K562 (cell line): ENCODE results near the gene RNF19B. TPM values are rescaled to one million over a fixed set of nuclear protein-coding genes. Genes with fewer than 3 reads are reported as not detected.

Source experiments
- ATAC-seq: fragments of 200-7000 bp; cut with Tn5 transposase; 3 replicates; pipeline ENCODE4 v1.9.1; 2020; ENCODE audit warnings: moderate library complexity
- BruUV-seq: library from RNA; stranded (reverse); fragments of 400-500 nt; replicated peaks from 2 replicates; lab custom pipeline; 2021; lab: Mats Ljungman, UMichigan
- CTCF ChIA-PET: fragments of 300-600 bp; formaldehyde crosslinking; extraction: SDS; loops from one replicate; lab custom pipeline; 2021; ENCODE audit warnings: low intra/inter-chr PET ratio; lab: Yijun Ruan, JAX
- POLR2A ChIA-PET: fragments of 300-600, 350-650 bp; sonication (Branson Sonifier 250); formaldehyde crosslinking; extraction: SDS; loops from one replicate; lab custom pipeline; 2021; ENCODE audit warnings: antibody characterized with exemption, inconsistent platforms; lab: Yijun Ruan, JAX
- DNase-seq, 4 experiments: peaks; one replicate each; pipeline versions ENCODE4 v3.0.0 to v3.0.0-alpha.2; 2011 to 2018; ENCODE audit warnings: low spot score in 3 of 4, mixed read lengths in 3 of 4; ENCODE audit errors: extremely low read depth in 1 of 4
- FAIRE-seq: peaks from 2 replicates; lab custom pipeline; 2011; peaks lifted over from hg19 to GRCh38; lab: Jason Lieb, UNC
- H2AFZ ChIP-seq: 2 replicates; pipeline ENCODE4 v1.6.0; 2011; ENCODE audit warnings: low read depth, low read length, control low read depth, inconsistent platforms
- H3K27ac ChIP-seq: fragments of 200-600 bp; 3 replicates; pipeline ENCODE4 v1.8.0; 2011; ENCODE audit warnings: low read depth, mild to moderate bottlenecking, control low read depth, inconsistent platforms, low read length, moderate library complexity, mixed read lengths; ENCODE audit errors: extremely low read depth
- H3K27me3 ChIP-seq, 2 experiments: fragments of 300-600 bp in 1 of 2; 2 replicates in 1 of 2; 3 replicates in 1 of 2; pipeline versions ENCODE4 v1.6.0 to v1.8.0; 2011; ENCODE audit warnings: inconsistent platforms in 2 of 2, low read length in 2 of 2, mild to moderate bottlenecking in 1 of 2, mixed read lengths in 1 of 2, moderate library complexity in 1 of 2; ENCODE audit not compliant: control insufficient read depth in 2 of 2, insufficient read depth in 2 of 2
- H3K36me3 ChIP-seq: fragments of 300-600 bp; 3 replicates; pipeline ENCODE4 v1.8.0; 2011; ENCODE audit warnings: mild to moderate bottlenecking, low read length, inconsistent platforms; ENCODE audit not compliant: control insufficient read depth, insufficient read depth
- H3K4me1 ChIP-seq, 2 experiments: fragments of 200-600 bp in 1 of 2; replicated peaks in 1 of 2; 2 replicates in 1 of 2; 3 replicates in 1 of 2; pipeline versions ENCODE4 v1.5.1 to v1.8.0; 2011; ENCODE audit warnings: inconsistent platforms in 2 of 2, low read length in 2 of 2, mild to moderate bottlenecking in 1 of 2, mixed read lengths in 1 of 2, moderate library complexity in 1 of 2; ENCODE audit not compliant: control insufficient read depth in 2 of 2, insufficient read depth in 2 of 2
- H3K4me2 ChIP-seq: 2 replicates; pipeline ENCODE4 v1.6.1; 2011; ENCODE audit warnings: low read length, control low read depth, inconsistent platforms, mixed read lengths; ENCODE audit not compliant: insufficient read depth
- H3K4me3 ChIP-seq: fragments of 200-600 bp; sonication (generic), shearing (Covaris generic); 2 replicates; pipeline ENCODE4 v1.5.1; 2016; ENCODE audit warnings: control low read depth, inconsistent platforms
- H3K79me2 ChIP-seq: fragments of 200-600 bp; 3 replicates; pipeline ENCODE4 v1.8.0; 2011; ENCODE audit warnings: low read length, inconsistent platforms; ENCODE audit not compliant: control insufficient read depth, insufficient read depth
- H3K9ac ChIP-seq, 2 experiments: 2 replicates each; pipeline versions ENCODE4 v1.6.0 to v1.6.1; 2011; ENCODE audit warnings: low read depth in 2 of 2, low read length in 2 of 2, control low read depth in 1 of 2, inconsistent platforms in 1 of 2, mild to moderate bottlenecking in 1 of 2, mixed read lengths in 1 of 2; ENCODE audit not compliant: insufficient read depth in 1 of 2
- H3K9me1 ChIP-seq: one replicate; pipeline ENCODE4 v1.6.0; 2011; ENCODE audit warnings: inconsistent platforms, mild to moderate bottlenecking, low read length, moderate library complexity; ENCODE audit not compliant: control insufficient read depth, insufficient read depth
- H3K9me3 ChIP-seq: replicated peaks from 2 replicates; pipeline ENCODE4 v1.5.1; 2011; ENCODE audit warnings: low read depth, low read length, inconsistent platforms; ENCODE audit not compliant: control insufficient read depth, insufficient read depth
- H4K20me1 ChIP-seq: replicated peaks from 2 replicates; pipeline ENCODE4 v1.6.1; 2011; ENCODE audit warnings: low read length, inconsistent platforms, mixed read lengths; ENCODE audit not compliant: control insufficient read depth, insufficient read depth
- FOXK2 ChIP-seq, 2 experiments: fragments of 450-650 bp; IDR thresholded peaks in 1 of 2; conservative IDR thresholded peaks in 1 of 2; 2 replicates each; pipeline ENCODE4 v1.6.1; 2016; ENCODE audit warnings: low read depth in 2 of 2, mild to moderate bottlenecking in 1 of 2
- RB1 ChIP-seq: fragments of 450-650 bp; IDR thresholded peaks from 2 replicates; pipeline ENCODE4 v1.6.1; 2017; ENCODE audit warnings: low read depth, mild to moderate bottlenecking
- SOX6 ChIP-seq: fragments of 450-650 bp; IDR thresholded peaks from 2 replicates; pipeline ENCODE4 v1.6.1; 2014; ENCODE audit warnings: mild to moderate bottlenecking
- WGBS: fragments of 100-300 bp; shearing (Covaris generic); methylation state at CpG from one replicate; pipeline ENCODE4 v1.1.6; 2016; ENCODE audit warnings: low coverage, mixed read lengths; ENCODE audit not compliant: insufficient coverage; ENCODE audit errors: missing lambda C conversion rate; 5-methylcytosine and 5-hydroxymethylcytosine counted together
- in situ Hi-C: fragments of 300-500 bp; cut with MboI; formaldehyde crosslinking; loops from 4 replicates; pipeline ENCODE4 v1.15.0; 2018; ENCODE audit warnings: inconsistent platforms, mixed read lengths
- intact Hi-C: fragments of 100-400 bp; cut with micrococcal nuclease; formaldehyde crosslinking; loops from 2 replicates; pipeline ENCODE4 v1.14.2; 2022
- polyA plus RNA-seq, 8 experiments: library from polyadenylated mRNA; depleted of rRNA in 4 of 8; stranded (reverse) in 5 of 8; unstranded in 3 of 8; fragments of >200 nt; fragmentation: Nextera tagmentation in 2 of 8; fragmentation: Illumina TruSeq in 1 of 8; extraction: Ambion mirVana in 2 of 8; extraction: Trizol in 1 of 8; gene quantifications; 2 replicates each; pipeline versions ENCODE4 v1.2.1 to v1.2.3, GENCODE V29; 2011 to 2014; ENCODE audit warnings: inconsistent platforms in 1 of 8, missing spikeins in 1 of 8
- total RNA-seq, 7 experiments: library from RNA; depleted of rRNA in 6 of 7; stranded (reverse); fragments of >200 nt in 6 of 7; fragmentation: Illumina TruSeq in 2 of 7; extraction: Trizol in 2 of 7; gene quantifications; 2 replicates each; pipeline versions ENCODE4 v1.2.1 to v1.2.3, GENCODE V29; 2011 to 2021; ENCODE audit warnings: low replicate concordance in 1 of 7
- TF ChIP-seq, protein P1 (sequence below), 2 experiments: IDR thresholded peaks; 2 replicates each; pipeline ENCODE4 v1.6.1; 2012; ENCODE audit warnings: improper control_type of control experiment in 2 of 2, low read depth in 2 of 2, low read length in 2 of 2, borderline replicate concordance in 1 of 2
- TF ChIP-seq, protein P2 (sequence below), 2 experiments: fragments of 450-650 bp; IDR thresholded peaks; 2 replicates each; pipeline ENCODE4 v1.6.1; 2016; ENCODE audit warnings: mild to moderate bottlenecking in 2 of 2, borderline replicate concordance in 1 of 2, low read depth in 1 of 2, moderate library complexity in 1 of 2

RNF19B gene
- total and polyA plus RNA-seq, 9 of the 15 experiments (the other 6 are each of a cell fraction or from before 2014, with no cell fraction given) = 2.6 to 14.9 (median 10.1) TPM

DNA sequence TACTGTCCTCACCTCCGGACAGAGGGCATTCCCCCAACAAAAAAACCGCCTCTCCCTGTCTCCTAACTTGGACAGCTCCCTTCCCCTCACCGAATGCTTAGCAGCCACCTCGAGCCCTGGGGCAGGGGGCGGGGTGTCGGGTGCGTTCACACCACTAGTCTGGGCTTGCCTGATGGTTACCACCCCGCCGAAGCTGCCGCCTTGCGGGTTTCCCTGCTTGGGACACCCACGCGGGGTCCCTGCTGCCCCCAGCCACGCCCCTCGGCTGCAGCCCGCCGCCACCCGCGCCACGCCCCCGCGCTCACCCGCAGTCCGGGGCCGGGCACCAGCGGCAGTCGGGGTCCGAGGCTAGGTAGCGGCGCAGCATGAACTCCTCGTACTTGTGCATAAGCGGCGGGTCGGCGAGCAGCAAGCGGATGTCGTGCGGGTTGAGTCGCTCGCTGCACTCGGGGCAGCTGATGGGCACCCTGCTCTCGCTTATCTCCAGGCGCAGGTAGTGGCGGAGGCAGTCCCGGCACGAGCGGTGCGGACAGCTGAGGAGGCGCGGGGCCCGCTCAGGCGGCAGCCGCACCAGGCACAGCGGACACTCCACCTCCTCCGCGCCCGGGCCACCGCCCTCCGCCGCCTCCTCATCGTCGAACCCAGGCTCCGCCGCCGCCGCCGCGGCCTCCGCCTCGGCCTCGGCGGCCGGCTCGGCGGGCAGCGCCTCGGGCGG is 706 bp downstream of the RNF19B start (continued):
- TF ChIP-seq, protein P1, sequence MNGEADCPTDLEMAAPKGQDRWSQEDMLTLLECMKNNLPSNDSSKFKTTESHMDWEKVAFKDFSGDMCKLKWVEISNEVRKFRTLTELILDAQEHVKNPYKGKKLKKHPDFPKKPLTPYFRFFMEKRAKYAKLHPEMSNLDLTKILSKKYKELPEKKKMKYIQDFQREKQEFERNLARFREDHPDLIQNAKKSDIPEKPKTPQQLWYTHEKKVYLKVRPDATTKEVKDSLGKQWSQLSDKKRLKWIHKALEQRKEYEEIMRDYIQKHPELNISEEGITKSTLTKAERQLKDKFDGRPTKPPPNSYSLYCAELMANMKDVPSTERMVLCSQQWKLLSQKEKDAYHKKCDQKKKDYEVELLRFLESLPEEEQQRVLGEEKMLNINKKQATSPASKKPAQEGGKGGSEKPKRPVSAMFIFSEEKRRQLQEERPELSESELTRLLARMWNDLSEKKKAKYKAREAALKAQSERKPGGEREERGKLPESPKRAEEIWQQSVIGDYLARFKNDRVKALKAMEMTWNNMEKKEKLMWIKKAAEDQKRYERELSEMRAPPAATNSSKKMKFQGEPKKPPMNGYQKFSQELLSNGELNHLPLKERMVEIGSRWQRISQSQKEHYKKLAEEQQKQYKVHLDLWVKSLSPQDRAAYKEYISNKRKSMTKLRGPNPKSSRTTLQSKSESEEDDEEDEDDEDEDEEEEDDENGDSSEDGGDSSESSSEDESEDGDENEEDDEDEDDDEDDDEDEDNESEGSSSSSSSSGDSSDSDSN (IDR thresholded peaks at IDR 0.05; ENCODE audit: borderline replicate concordance in 1 of 2, low read depth in 2 of 2, low read length in 2 of 2) = peak; percentile 46 to 92; a peak in 2 of 4 replicates
- TF ChIP-seq, all 486 proteins: peak for 79

DNA sequence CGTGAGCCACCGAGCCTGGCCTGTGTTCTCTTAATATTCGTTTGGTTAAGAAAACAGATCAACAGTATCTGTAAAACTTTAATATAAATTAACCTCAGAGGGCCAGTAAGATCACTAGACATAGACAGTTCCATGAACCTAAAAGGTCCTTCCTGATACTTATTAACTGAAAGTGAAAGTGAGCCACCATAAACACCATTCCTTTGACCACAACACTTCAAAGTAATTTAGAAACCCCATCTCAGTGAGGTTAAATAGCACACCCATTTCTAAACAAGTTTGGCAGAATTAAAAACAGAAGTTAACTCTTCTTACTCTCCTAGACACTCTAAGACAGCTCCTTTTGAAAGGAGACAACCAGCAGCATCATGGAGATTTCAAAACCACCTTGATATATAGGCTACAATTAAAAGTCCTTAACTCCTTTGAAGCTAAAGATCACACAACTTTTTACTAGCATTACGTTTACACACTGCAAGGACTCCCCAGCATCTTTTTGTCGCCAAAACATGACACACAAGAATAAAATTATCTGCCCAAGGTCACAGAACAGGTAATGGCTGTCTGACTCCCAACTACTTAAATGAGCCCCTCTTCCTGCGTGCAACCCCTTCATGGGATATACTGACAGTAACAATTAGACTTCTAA is 2.2 kb downstream of the RNF19B start:
- POLR2A ChIA-PET = interaction anchor here (0.6 to 2.5 kb wide), 4 partner anchors 12 to 321 kb away, joined by 3 to 9 read pairs (median 4); no protein-coding TSS in a partner anchor
- Histone ChIP-seq H3K4me3 (peak overlapping the region; percentile 63), H4K20me1 (peaks cover 19% of the 10 kb centered on the region), H3K4me1 (peaks cover 28 to 36% of the 10 kb centered on the region in 2 experiments), H3K79me2 (peaks cover 38% of the 10 kb centered on the region), H3K4me2 (peak overlapping the region; percentile 94), H3K9me3 (no peaks in the 10 kb centered on the region), H3K9ac (peak overlapping the region; percentile 8 to 36; a peak in 3 of 4 replicates), H3K27ac (no peak overlapping the region), H3K36me3 (no peaks in the 10 kb centered on the region), H3K27me3 (no peaks in the 10 kb centered on the region), H3K9me1 (no peaks in the 10 kb centered on the region), H2AFZ (peak overlapping the region; percentile 3; the same call in 1 of the 2 replicates)
- ATAC-seq = no peak
- intact Hi-C loops = loop anchor here (5.0 kb wide), 1 partner anchor 45 kb away; no protein-coding TSS in a partner anchor
- WGBS = 14% methylated on average over 6 of the region's 6 CpGs
- DNase-seq = peak in 1 of 4 experiments; percentile 30
- in situ Hi-C loops = no loop called here
- BruUV-seq = no TSS peak
- CTCF ChIA-PET = no interaction called here
- no peak for FAIRE-seq
- TF ChIP-seq, protein P2, sequence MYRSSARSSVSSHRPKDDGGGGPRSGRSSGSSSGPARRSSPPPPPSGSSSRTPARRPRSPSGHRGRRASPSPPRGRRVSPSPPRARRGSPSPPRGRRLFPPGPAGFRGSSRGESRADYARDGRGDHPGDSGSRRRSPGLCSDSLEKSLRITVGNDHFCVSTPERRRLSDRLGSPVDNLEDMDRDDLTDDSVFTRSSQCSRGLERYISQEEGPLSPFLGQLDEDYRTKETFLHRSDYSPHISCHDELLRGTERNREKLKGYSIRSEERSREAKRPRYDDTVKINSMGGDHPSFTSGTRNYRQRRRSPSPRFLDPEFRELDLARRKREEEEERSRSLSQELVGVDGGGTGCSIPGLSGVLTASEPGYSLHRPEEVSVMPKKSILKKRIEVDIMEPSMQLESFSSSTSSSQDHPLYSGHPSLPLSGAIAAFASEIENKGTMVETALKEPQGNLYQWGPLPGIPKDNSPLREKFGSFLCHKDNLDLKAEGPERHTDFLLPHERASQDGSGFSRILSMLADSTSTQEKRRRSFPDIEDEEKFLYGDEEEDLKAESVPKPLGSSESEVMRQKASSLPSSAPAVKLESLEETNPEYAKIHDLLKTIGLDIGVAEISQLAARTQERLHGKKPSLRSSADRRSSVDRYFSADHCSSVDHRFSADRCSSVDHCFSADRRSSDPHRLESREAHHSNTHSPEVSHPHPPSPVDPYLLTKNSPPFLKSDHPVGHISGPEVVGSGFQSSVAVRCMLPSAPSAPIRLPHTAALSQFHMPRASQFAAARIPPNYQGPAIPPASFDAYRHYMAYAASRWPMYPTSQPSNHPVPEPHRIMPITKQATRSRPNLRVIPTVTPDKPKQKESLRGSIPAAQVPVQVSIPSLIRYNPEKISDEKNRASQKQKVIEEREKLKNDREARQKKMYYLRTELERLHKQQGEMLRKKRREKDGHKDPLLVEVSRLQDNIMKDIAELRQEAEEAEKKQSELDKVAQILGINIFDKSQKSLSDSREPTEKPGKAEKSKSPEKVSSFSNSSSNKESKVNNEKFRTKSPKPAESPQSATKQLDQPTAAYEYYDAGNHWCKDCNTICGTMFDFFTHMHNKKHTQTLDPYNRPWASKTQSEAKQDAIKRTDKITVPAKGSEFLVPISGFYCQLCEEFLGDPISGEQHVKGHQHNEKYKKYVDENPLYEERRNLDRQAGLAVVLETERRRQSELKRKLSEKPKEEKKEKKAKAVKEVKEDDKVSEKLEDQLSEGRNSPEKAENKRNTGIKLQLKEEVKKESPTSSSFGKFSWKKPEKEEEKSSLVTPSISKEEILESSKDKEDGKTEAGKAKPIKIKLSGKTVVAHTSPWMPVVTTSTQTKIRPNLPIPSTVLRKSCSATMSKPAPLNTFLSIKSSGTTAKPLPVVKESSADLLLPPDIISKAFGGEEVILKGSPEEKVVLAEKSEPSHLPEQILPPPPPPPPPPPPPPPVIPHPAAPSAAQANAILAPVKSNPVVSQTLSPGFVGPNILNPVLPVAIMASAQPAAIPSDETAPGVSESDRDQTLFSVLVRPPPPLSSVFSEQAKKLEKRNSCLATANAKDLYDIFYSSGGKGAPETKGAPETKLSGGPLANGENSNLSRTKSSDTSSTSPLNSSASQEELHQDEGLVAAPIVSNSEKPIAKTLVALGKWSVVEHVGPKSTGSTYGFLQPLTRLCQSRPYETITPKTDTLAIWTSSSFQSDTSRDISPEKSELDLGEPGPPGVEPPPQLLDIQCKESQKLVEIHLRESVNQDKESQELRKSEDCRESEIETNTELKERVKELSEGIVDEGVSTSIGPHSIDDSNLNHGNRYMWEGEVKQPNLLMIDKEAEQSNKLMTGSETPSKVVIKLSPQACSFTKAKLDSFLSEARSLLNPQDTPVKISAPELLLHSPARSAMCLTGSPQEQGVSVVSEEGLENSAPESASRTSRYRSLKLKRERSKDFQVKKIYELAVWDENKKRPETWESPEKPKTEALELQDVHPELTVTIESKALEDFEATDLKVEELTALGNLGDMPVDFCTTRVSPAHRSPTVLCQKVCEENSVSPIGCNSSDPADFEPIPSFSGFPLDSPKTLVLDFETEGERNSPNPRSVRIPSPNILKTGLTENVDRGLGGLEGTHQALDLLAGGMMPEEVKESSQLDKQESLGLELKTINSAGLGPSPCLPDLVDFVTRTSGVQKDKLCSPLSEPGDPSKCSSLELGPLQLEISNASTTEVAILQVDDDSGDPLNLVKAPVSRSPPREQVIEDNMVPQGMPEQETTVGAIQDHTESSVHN (IDR thresholded peaks at IDR 0.05; ENCODE audit: borderline replicate concordance in 1 of 2, low read depth in 1 of 2) = 0 out of 4 replicates have a peak, but pooled peaks of 1 of the 2 experiments have one; percentile 15
- TF ChIP-seq SOX6 (0 out of 2 replicates have a peak, but pooled peaks have one; percentile 18), FOXK2 (conservative IDR thresholded peaks at IDR 0.05 in 1 of 2, IDR thresholded peaks at IDR 0.05 in 1 of 2; ENCODE audit: low read depth in 2 of 2) (peak; percentile 74 to 79), RB1 (no peak)
